Natural killer cell treated with Interleukin-12 subunit alpha and Interleukin-12 subunit beta and Interleukin-15 and Interleukin-18, amount 100 ng/mL, for 72 hours (primary cell): Measurements from ENCODE around the gene SGMS1. TPM values are rescaled to one million over a fixed set of nuclear protein-coding genes. Genes with fewer than 3 reads are reported as not detected.
A peak's percentile ranks its signal among the peaks of the same experiment; 100 is the strongest.

Experiments used
- ATAC-seq, 2 donors: fragments of 150-1000 bp; cut with Tn5 transposase in 1 of 2; sonication (Bioruptor Pico), chemical (Tn5 transposase) in 1 of 2; 2 replicates each; pipeline ENCODE4 v1.10.0; 2021
- DNase-seq: peaks from one replicate; pipeline ENCODE4 v3.0.0; 2022; ENCODE audit warnings: low spot score
- H3K27ac Mint-ChIP-seq, 2 donors: 1 replicate in 1 of 2; 2 replicates in 1 of 2; pipeline ENCODE4 v1.8.0; 2022; ENCODE audit warnings: mixed read lengths in 2 of 2, mild to moderate bottlenecking in 1 of 2, moderate library complexity in 1 of 2
- H3K27me3 Mint-ChIP-seq, 2 donors: 1 replicate in 1 of 2; 2 replicates in 1 of 2; pipeline ENCODE4 v1.8.0; 2022; ENCODE audit warnings: mixed read lengths in 2 of 2
- H3K36me3 Mint-ChIP-seq: one replicate; pipeline ENCODE4 v1.8.0; 2022; ENCODE audit warnings: mixed read lengths
- H3K4me1 Mint-ChIP-seq, 2 donors: 1 replicate in 1 of 2; 2 replicates in 1 of 2; pipeline ENCODE4 v1.8.0; 2022; ENCODE audit warnings: low read depth in 2 of 2, mixed read lengths in 2 of 2, mild to moderate bottlenecking in 1 of 2
- H3K4me3 Mint-ChIP-seq: one replicate; pipeline ENCODE4 v1.8.0; 2022; ENCODE audit warnings: mixed read lengths
- H3K9me3 Mint-ChIP-seq: 2 replicates; pipeline ENCODE4 v1.8.0; 2022; ENCODE audit warnings: mixed read lengths
- total RNA-seq, 2 donors: library from RNA; stranded (reverse); gene quantifications; one replicate each; pipeline ENCODE4 v1.2.3, GENCODE V29; 2022

The SGMS1 gene
- total RNA-seq, 2 donors from 2014 or later = 31.6 to 49.0 TPM

GRCh38 chr10:50295367-50295766 is 328.4 kb downstream of the SGMS1 start:
- DNase-seq (no peak), ATAC-seq (no peak)
- Mint-ChIP-seq H3K4me3 (no peak overlapping the region), H3K27me3 (no peaks in the 10 kb centered on the region), H3K9me3 (peaks cover 3% of the 10 kb centered on the region), H3K36me3 (peaks cover 6% of the 10 kb centered on the region), H3K4me1 (no peaks in the 10 kb centered on the region), H3K27ac (no peak overlapping the region)

- no peak overlapping the region for H3K27ac Mint-ChIP-seq
- DNase-seq (no peak), ATAC-seq (no peak)
- H3K36me3 Mint-ChIP-seq = peaks cover 6% of the 10 kb centered on the region
- no peak overlapping the region for H3K4me3 Mint-ChIP-seq
- H3K27me3 Mint-ChIP-seq = no peaks in the 10 kb centered on the region
- H3K9me3 Mint-ChIP-seq = peaks cover 3% of the 10 kb centered on the region
- no peaks in the 10 kb centered on the region for H3K4me1 Mint-ChIP-seq
Observed at GRCh38 chr10:50294582-50294981, 329.2 kb downstream of the SGMS1 start.

GRCh38 chr10:50293513-50294313 is 330.0 kb downstream of the SGMS1 start:
- Mint-ChIP-seq H3K4me1 (no peaks in the 10 kb centered on the region), H3K27me3 (peaks cover 0 to under 1% of the 10 kb centered on the region in 2 donors), H3K9me3 (peaks cover 3% of the 10 kb centered on the region), H3K36me3 (peaks cover 6% of the 10 kb centered on the region), H3K4me3 (no peak overlapping the region), H3K27ac (no peak overlapping the region)
- ATAC-seq (no peak), DNase-seq (no peak)

GRCh38 chr10:50291261-50291850 is 332.4 kb downstream of the SGMS1 start:
- peaks cover 0 to 6% of the 10 kb centered on the region in 2 donors for H3K27me3 Mint-ChIP-seq
- H3K4me3 Mint-ChIP-seq = no peak overlapping the region
- DNase-seq (no peak), ATAC-seq (no peak)
- H3K4me1 Mint-ChIP-seq = no peaks in the 10 kb centered on the region
- H3K36me3 Mint-ChIP-seq = no peaks in the 10 kb centered on the region
- no peak overlapping the region for H3K27ac Mint-ChIP-seq
- H3K9me3 Mint-ChIP-seq = no peaks in the 10 kb centered on the region

GRCh38 chr10:50289196-50289595 is 334.6 kb downstream of the SGMS1 start:
- Mint-ChIP-seq H3K36me3 (no peaks in the 10 kb centered on the region), H3K9me3 (no peaks in the 10 kb centered on the region), H3K27ac (no peak overlapping the region), H3K27me3 (peaks cover 4 to 10% of the 10 kb centered on the region in 2 donors), H3K4me1 (no peaks in the 10 kb centered on the region), H3K4me3 (no peak overlapping the region)
- no peak for ATAC-seq
- no peak for DNase-seq

GRCh38 chr10:50286996-50287803 is 336.6 kb downstream of the SGMS1 start:
- no peak for ATAC-seq
- Mint-ChIP-seq H3K27me3 (peaks cover 19 to 22% of the 10 kb centered on the region in 2 donors), H3K27ac (no peak overlapping the region), H3K36me3 (no peaks in the 10 kb centered on the region), H3K9me3 (no peaks in the 10 kb centered on the region), H3K4me3 (no peak overlapping the region), H3K4me1 (no peaks in the 10 kb centered on the region)
- no peak for DNase-seq

GRCh38 chr10:50286517-50286916 is 337.2 kb downstream of the SGMS1 start:
- ATAC-seq = no peak
- H3K9me3 Mint-ChIP-seq = no peaks in the 10 kb centered on the region
- H3K27me3 Mint-ChIP-seq = peaks cover 22 to 29% of the 10 kb centered on the region in 2 donors
- H3K4me1 Mint-ChIP-seq = no peaks in the 10 kb centered on the region
- DNase-seq = no peak
- H3K27ac Mint-ChIP-seq = no peak overlapping the region
- no peak overlapping the region for H3K4me3 Mint-ChIP-seq
- no peaks in the 10 kb centered on the region for H3K36me3 Mint-ChIP-seq

- H3K27ac Mint-ChIP-seq = no peak overlapping the region
- H3K4me1 Mint-ChIP-seq = no peaks in the 10 kb centered on the region
- H3K4me3 Mint-ChIP-seq = no peak overlapping the region
- ATAC-seq (no peak), DNase-seq (no peak)
- peaks cover 31 to 58% of the 10 kb centered on the region in 2 donors for H3K27me3 Mint-ChIP-seq
- no peaks in the 10 kb centered on the region for H3K9me3 Mint-ChIP-seq
- no peaks in the 10 kb centered on the region for H3K36me3 Mint-ChIP-seq
Observed at GRCh38 chr10:50281967-50282522, 341.7 kb downstream of the SGMS1 start.

- Mint-ChIP-seq H3K36me3 (no peaks in the 10 kb centered on the region), H3K4me3 (no peak overlapping the region), H3K9me3 (no peaks in the 10 kb centered on the region), H3K27ac (no peak overlapping the region), H3K27me3 (peaks cover 34 to 64% of the 10 kb centered on the region in 2 donors), H3K4me1 (no peaks in the 10 kb centered on the region)
- no peak for ATAC-seq
- DNase-seq = no peak
Observed at GRCh38 chr10:50281210-50281966, 342.4 kb downstream of the SGMS1 start.

GRCh38 chr10:50280049-50280841 is 343.5 kb downstream of the SGMS1 start:
- no peaks in the 10 kb centered on the region for H3K9me3 Mint-ChIP-seq
- H3K4me1 Mint-ChIP-seq = no peaks in the 10 kb centered on the region
- ATAC-seq (no peak), DNase-seq (no peak)
- no peak overlapping the region for H3K4me3 Mint-ChIP-seq
- peaks cover 36 to 67% of the 10 kb centered on the region in 2 donors for H3K27me3 Mint-ChIP-seq
- no peaks in the 10 kb centered on the region for H3K36me3 Mint-ChIP-seq
- no peak overlapping the region for H3K27ac Mint-ChIP-seq

- Mint-ChIP-seq H3K27me3 (peaks cover 36 to 66% of the 10 kb centered on the region in 2 donors), H3K9me3 (no peaks in the 10 kb centered on the region), H3K36me3 (no peaks in the 10 kb centered on the region), H3K4me3 (no peak overlapping the region), H3K4me1 (no peaks in the 10 kb centered on the region), H3K27ac (no peak overlapping the region)
- ATAC-seq (peak in 1 of 2 donors; percentile 59), DNase-seq (no peak)
Observed at GRCh38 chr10:50279489-50279888, 344.3 kb downstream of the SGMS1 start.

- no peak for DNase-seq
Observed at GRCh38 chr10:50275650-50276235, 348.0 kb downstream of the SGMS1 start.

More at GRCh38 chr10:50275650-50276235, 348.0 kb downstream of the SGMS1 start:
- no peaks in the 10 kb centered on the region for H3K36me3 Mint-ChIP-seq
- no peak overlapping the region for H3K27ac Mint-ChIP-seq
- H3K4me3 Mint-ChIP-seq = no peak overlapping the region
- H3K27me3 Mint-ChIP-seq = peaks cover 21 to 30% of the 10 kb centered on the region in 2 donors
- ATAC-seq = peak; percentile 60 to 62
- H3K4me1 Mint-ChIP-seq = peaks cover 0 to 3% of the 10 kb centered on the region in 2 donors
- no peaks in the 10 kb centered on the region for H3K9me3 Mint-ChIP-seq
